ENCODE results near the gene DENND10. TPM values are rescaled to one million over a fixed set of nuclear protein-coding genes. Genes with fewer than 3 reads are reported as not detected.

The DENND10 gene
- total RNA-seq, result 10 to 100 TPM; 22.6 to 23.6 TPM

GRCh38 chr10:119103903-119104653, at the start of gene DENND10:
DENND10 (plus strand) TSS chr10:119104113; CDS start chr10:119104143, 30 bp downstream.
- H3K36me3 ChIP-seq, result peaks cover 6% of the 10 kb centered on the region
- peaks cover 9 to 11% of the 10 kb centered on the region in 2 donors for H3K4me1 ChIP-seq (ENCODE audit: control insufficient read depth in 1 of 2, low read depth in 2 of 2)
- peak within 1 kb of the TSS; percentile 96 for H3K4me3 ChIP-seq
- H3K27ac ChIP-seq, result peak within 1 kb of the TSS; percentile 49 to 53
- H3K9me3 ChIP-seq, result no peaks in the 10 kb centered on the region
- DNase-seq (ENCODE audit: low spot score) (peak; percentile 49), ATAC-seq (ENCODE audit: insufficient number of reproducible peaks, low FRiP score, low read depth) (peak; percentile 83)
- TF ChIP-seq CTCF (IDR thresholded peaks at IDR 0.05), result no peak
- H3K27me3 ChIP-seq (replicated peaks; ENCODE audit: insufficient read depth), result no peaks in the 10 kb centered on the region

- no peaks in the 10 kb centered on the region for H3K4me1 ChIP-seq (ENCODE audit: control insufficient read depth in 1 of 2, low read depth in 2 of 2)
- no peak overlapping the region for H3K27ac ChIP-seq
- no peaks in the 10 kb centered on the region for H3K9me3 ChIP-seq
- TF ChIP-seq CTCF (IDR thresholded peaks at IDR 0.05), result no peak
- peaks cover 75% of the 10 kb centered on the region for H3K36me3 ChIP-seq
- no peak for DNase-seq (ENCODE audit: low spot score)
- H3K4me3 ChIP-seq, result no peak overlapping the region
- H3K27me3 ChIP-seq (replicated peaks; ENCODE audit: insufficient read depth), result no peaks in the 10 kb centered on the region
- no peak for ATAC-seq (ENCODE audit: insufficient number of reproducible peaks, low FRiP score, low read depth)
Observed at GRCh38 chr10:119055472-119055871, 48.4 kb upstream of the DENND10 start.

GRCh38 chr10:119058010-119058409, 45.9 kb upstream of the DENND10 start:
- Histone ChIP-seq H3K4me3 (no peak overlapping the region), H3K36me3 (peaks cover 60% of the 10 kb centered on the region), H3K27me3 (replicated peaks; ENCODE audit: insufficient read depth) (no peaks in the 10 kb centered on the region), H3K9me3 (no peaks in the 10 kb centered on the region), H3K27ac (no peak overlapping the region), H3K4me1 (ENCODE audit: control insufficient read depth in 1 of 2, low read depth in 2 of 2) (no peaks in the 10 kb centered on the region)
- TF ChIP-seq CTCF (IDR thresholded peaks at IDR 0.05), result no peak
- DNase-seq (ENCODE audit: low spot score) (no peak), ATAC-seq (ENCODE audit: insufficient number of reproducible peaks, low FRiP score, low read depth) (no peak)

- H3K27me3 ChIP-seq (replicated peaks; ENCODE audit: insufficient read depth), result no peaks in the 10 kb centered on the region
- no peaks in the 10 kb centered on the region for H3K9me3 ChIP-seq
- no peak overlapping the region for H3K4me3 ChIP-seq
- peaks cover 58% of the 10 kb centered on the region for H3K36me3 ChIP-seq
- no peaks in the 10 kb centered on the region for H3K4me1 ChIP-seq (ENCODE audit: control insufficient read depth in 1 of 2, low read depth in 2 of 2)
- no peak for ATAC-seq (ENCODE audit: insufficient number of reproducible peaks, low FRiP score, low read depth)
- no peak for DNase-seq (ENCODE audit: low spot score)
- TF ChIP-seq CTCF (IDR thresholded peaks at IDR 0.05), result no peak
- no peak overlapping the region for H3K27ac ChIP-seq
Observed at GRCh38 chr10:119059557-119059956, 44.4 kb upstream of the DENND10 start.

- H3K27me3 ChIP-seq (replicated peaks; ENCODE audit: insufficient read depth), result no peaks in the 10 kb centered on the region
- ATAC-seq (ENCODE audit: insufficient number of reproducible peaks, low FRiP score, low read depth), result no peak
Observed at GRCh38 chr10:119060107-119060506, 43.8 kb upstream of the DENND10 start.

More at GRCh38 chr10:119060107-119060506, 43.8 kb upstream of the DENND10 start:
- no peak overlapping the region for H3K4me3 ChIP-seq
- DNase-seq (ENCODE audit: low spot score), result no peak
- H3K4me1 ChIP-seq (ENCODE audit: control insufficient read depth in 1 of 2, low read depth in 2 of 2), result no peaks in the 10 kb centered on the region
- no peaks in the 10 kb centered on the region for H3K9me3 ChIP-seq
- no peak overlapping the region for H3K27ac ChIP-seq
- H3K36me3 ChIP-seq, result peaks cover 58% of the 10 kb centered on the region
- no peak for TF ChIP-seq CTCF (IDR thresholded peaks at IDR 0.05)

All from thoracic aorta (tissue), 2 donors.